NCI-H2029 (cell line): ENCODE results near the gene AKT2.

Experiments
- DNase-seq: peaks from one replicate; lab custom pipeline; 2025; lab: John Stamatoyannopoulos, UW

AKT2 gene

DNA sequence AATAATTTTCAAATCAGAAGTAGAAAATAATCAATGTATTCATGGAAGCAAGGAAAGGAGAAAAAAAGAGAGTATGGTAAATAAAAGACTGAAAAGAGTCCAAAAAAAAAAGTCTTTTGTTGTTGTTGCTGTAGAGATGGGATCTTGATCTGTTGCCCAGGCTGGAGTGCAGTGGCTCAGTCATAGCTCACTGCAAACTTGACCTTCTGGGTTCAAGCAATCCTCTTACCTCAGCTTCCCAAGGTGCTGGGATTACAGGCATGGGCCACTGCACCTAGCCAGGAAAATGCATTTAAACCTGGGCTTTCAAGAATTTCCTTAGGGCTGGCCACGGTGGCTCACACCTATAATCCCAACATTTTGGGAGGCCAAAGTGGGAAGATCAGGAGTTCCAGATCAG lies 100.9 kb downstream of the AKT2 start:
- no peak for DNase-seq
